CD14-positive monocyte (primary cell): ENCODE results near the gene PRR16. TPM values are rescaled to one million over a fixed set of nuclear protein-coding genes. Genes with fewer than 3 reads are reported as not detected.
"Not testable (repeated sequence)": the region's sequence is repeated elsewhere in the genome, so short reads cannot be mapped to it uniquely, and the experiment has no call there.

ENCODE experiments used
- DNase-seq, 3 donors: peaks; one replicate each; pipeline ENCODE4 v3.0.0-alpha.2; 2011 to 2022
- H2AFZ ChIP-seq: 2 replicates; pipeline ENCODE4 v1.6.0; 2012; ENCODE audit warnings: mild to moderate bottlenecking, low read depth, low read length, inconsistent platforms; ENCODE audit not compliant: insufficient read depth, poor library complexity, severe bottlenecking
- H3K27ac ChIP-seq, 2 donors: 1 replicate in 1 of 2; 2 replicates in 1 of 2; pipeline ENCODE4 v1.5.1; 2012 to 2013; ENCODE audit warnings: low read length in 2 of 2, control low read depth in 1 of 2, inconsistent platforms in 1 of 2, low read depth in 1 of 2, mild to moderate bottlenecking in 1 of 2
- H3K27me3 ChIP-seq, 2 donors: one replicate each; pipeline versions ENCODE4 v1.6.0 to v1.6.1; 2011 to 2013; ENCODE audit warnings: low read length in 2 of 2; ENCODE audit not compliant: control insufficient read depth in 2 of 2, insufficient read depth in 2 of 2
- H3K36me3 ChIP-seq, 2 donors: replicated peaks in 1 of 2; 1 replicate in 1 of 2; 2 replicates in 1 of 2; pipeline versions ENCODE4 v1.5.1 to v1.6.1; 2012 to 2013; ENCODE audit warnings: low read length in 2 of 2, control low read depth in 1 of 2, inconsistent platforms in 1 of 2, mild to moderate bottlenecking in 1 of 2; ENCODE audit not compliant: insufficient read depth in 2 of 2, control insufficient read depth in 1 of 2
- H3K4me1 ChIP-seq, 2 donors: 1 replicate in 1 of 2; 2 replicates in 1 of 2; pipeline versions ENCODE4 v1.5.1 to v1.6.1; 2012 to 2013; ENCODE audit warnings: low read length in 2 of 2, control low read depth in 1 of 2, inconsistent platforms in 1 of 2, mild to moderate bottlenecking in 1 of 2, moderate library complexity in 1 of 2; ENCODE audit not compliant: insufficient read depth in 2 of 2, control insufficient read depth in 1 of 2
- H3K4me2 ChIP-seq: replicated peaks from 2 replicates; pipeline ENCODE3; 2012; ENCODE audit warnings: low read length, moderate library complexity, mild to moderate bottlenecking; ENCODE audit not compliant: poor library complexity, severe bottlenecking; ENCODE audit errors: extremely low read depth
- H3K4me3 ChIP-seq, 3 experiments: fragments of 200-600 bp in 1 of 3; sonication (generic) in 1 of 3; replicated peaks in 1 of 3; 1 replicate in 2 of 3; 2 replicates in 1 of 3; pipeline ENCODE4 v1.5.1; 2011 to 2013; ENCODE audit warnings: low read length in 3 of 3, mild to moderate bottlenecking in 3 of 3, control low read depth in 2 of 3, low read depth in 2 of 3, inconsistent platforms in 1 of 3, moderate library complexity in 1 of 3
- H3K79me2 ChIP-seq: 2 replicates; pipeline ENCODE4 v1.6.0; 2012; ENCODE audit warnings: mild to moderate bottlenecking, control low read depth, inconsistent platforms, low read length, moderate library complexity; ENCODE audit not compliant: insufficient read depth
- H3K9ac ChIP-seq: 2 replicates; pipeline ENCODE4 v1.6.0; 2017; ENCODE audit warnings: low read length, mild to moderate bottlenecking; ENCODE audit not compliant: insufficient read depth, poor library complexity, severe bottlenecking
- H3K9me3 ChIP-seq, 2 donors: replicated peaks in 1 of 2; 1 replicate in 1 of 2; 2 replicates in 1 of 2; pipeline versions ENCODE4 v1.5.1 to v1.6.1; 2012 to 2013; ENCODE audit warnings: low read length in 2 of 2, control low read depth in 1 of 2; ENCODE audit not compliant: control insufficient read depth in 1 of 2, insufficient read depth in 1 of 2
- H4K20me1 ChIP-seq: 2 replicates; pipeline ENCODE4 v1.6.0; 2012; ENCODE audit warnings: mild to moderate bottlenecking, low read length, control low read depth, moderate library complexity; ENCODE audit not compliant: insufficient read depth
- H3K27ac Mint-ChIP-seq, 7 donors: one replicate each; pipeline ENCODE4 v1.8.0; 2020; ENCODE audit warnings: mild to moderate bottlenecking in 7 of 7, mixed read lengths in 7 of 7, moderate library complexity in 6 of 7, inconsistent platforms in 2 of 7
- H3K27me3 Mint-ChIP-seq, 3 donors: one replicate each; pipeline ENCODE4 v1.8.0; 2021 to 2022; ENCODE audit warnings: low read depth in 3 of 3, mild to moderate bottlenecking in 3 of 3, mixed read lengths in 3 of 3, moderate library complexity in 3 of 3, inconsistent platforms in 1 of 3
- H3K36me3 Mint-ChIP-seq, 2 donors: one replicate each; pipeline ENCODE4 v1.8.0; 2020; ENCODE audit warnings: mixed read lengths in 2 of 2, inconsistent platforms in 1 of 2, mild to moderate bottlenecking in 1 of 2
- H3K4me1 Mint-ChIP-seq: one replicate; pipeline ENCODE4 v1.8.0; 2020; ENCODE audit warnings: mild to moderate bottlenecking, mixed read lengths
- H3K4me3 Mint-ChIP-seq, 2 donors: one replicate each; pipeline ENCODE4 v1.8.0; 2020; ENCODE audit warnings: mild to moderate bottlenecking in 2 of 2, mixed read lengths in 2 of 2, moderate library complexity in 1 of 2
- H3K9me3 Mint-ChIP-seq, 7 donors: one replicate each; pipeline ENCODE4 v1.8.0; 2020 to 2022; ENCODE audit warnings: mixed read lengths in 7 of 7, mild to moderate bottlenecking in 6 of 7, moderate library complexity in 6 of 7, inconsistent platforms in 2 of 7
- WGBS: methylation state at CpG from one replicate; pipeline ENCODE4 v1.1.5; 2013; ENCODE audit warnings: missing lambda C conversion rate; ENCODE audit not compliant: insufficient coverage; 5-methylcytosine and 5-hydroxymethylcytosine counted together
- intact Hi-C, 2 donors: fragments of 100-400 bp; cut with micrococcal nuclease; formaldehyde crosslinking; loops; one replicate each; pipeline versions ENCODE4 v1.15.0 to v1.15.1; 2023
- polyA plus RNA-seq, 3 donors: library from polyadenylated mRNA; depleted of rRNA in 1 of 3; unstranded in 2 of 3; stranded (reverse) in 1 of 3; fragments of 300-500 nt in 2 of 3; fragments of >200 nt in 1 of 3; fragmentation: Illumina TruSeq in 2 of 3; gene quantifications; 1 replicate in 2 of 3; 2 replicates in 1 of 3; pipeline ENCODE4 v1.2.3, GENCODE V29; 2012 to 2021
- TF ChIP-seq, protein P1 (sequence below): fragments of 200-600 bp; IDR thresholded peaks from one replicate; pipeline ENCODE4 v1.8.0; 2022; ENCODE audit warnings: antibody characterized with exemption, mild to moderate bottlenecking

The PRR16 gene
- polyA plus RNA-seq, 3 donors: 0.14 to 0.74 (median 0.56) TPM

DNA sequence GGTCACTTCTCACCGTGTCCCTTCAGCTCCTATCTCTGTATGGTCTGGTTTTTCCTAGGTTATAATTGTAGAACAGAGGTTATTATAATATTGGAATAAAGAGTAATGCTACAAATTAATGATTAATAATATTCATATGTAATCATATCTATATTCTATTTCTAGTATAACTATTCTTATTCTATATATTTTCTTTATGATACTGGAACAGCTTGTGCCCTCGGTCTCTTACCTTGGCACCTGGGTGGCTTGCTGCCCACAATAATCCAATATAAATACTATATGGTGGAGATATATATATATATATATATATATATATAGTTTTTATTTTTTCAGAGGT, 5.6 kb upstream of the PRR16 start:
- peak overlapping the region in 1 of 2 donors; percentile 84 for H3K4me3 Mint-ChIP-seq
- H3K36me3 Mint-ChIP-seq, H3K27ac Mint-ChIP-seq, H3K27me3 ChIP-seq, H3K79me2 ChIP-seq, H3K9me3 Mint-ChIP-seq, H4K20me1 ChIP-seq, H3K27ac ChIP-seq, H3K4me2 ChIP-seq, intact Hi-C loops, H3K27me3 Mint-ChIP-seq, DNase-seq, H3K9ac ChIP-seq, H3K9me3 ChIP-seq, H3K36me3 ChIP-seq: not testable (repeated sequence)
- H3K4me1 ChIP-seq: peaks cover 10 to 13% of the 10 kb centered on the region in 2 donors
- peak overlapping the region; percentile 81 for H2AFZ ChIP-seq
- WGBS: no CpG with 5 or more reads among the region's 2 CpGs
- H3K4me3 ChIP-seq: peak overlapping the region; percentile 56 to 93 (median 78)
- H3K4me1 Mint-ChIP-seq: peaks cover 16% of the 10 kb centered on the region
- TF ChIP-seq, protein P1, sequence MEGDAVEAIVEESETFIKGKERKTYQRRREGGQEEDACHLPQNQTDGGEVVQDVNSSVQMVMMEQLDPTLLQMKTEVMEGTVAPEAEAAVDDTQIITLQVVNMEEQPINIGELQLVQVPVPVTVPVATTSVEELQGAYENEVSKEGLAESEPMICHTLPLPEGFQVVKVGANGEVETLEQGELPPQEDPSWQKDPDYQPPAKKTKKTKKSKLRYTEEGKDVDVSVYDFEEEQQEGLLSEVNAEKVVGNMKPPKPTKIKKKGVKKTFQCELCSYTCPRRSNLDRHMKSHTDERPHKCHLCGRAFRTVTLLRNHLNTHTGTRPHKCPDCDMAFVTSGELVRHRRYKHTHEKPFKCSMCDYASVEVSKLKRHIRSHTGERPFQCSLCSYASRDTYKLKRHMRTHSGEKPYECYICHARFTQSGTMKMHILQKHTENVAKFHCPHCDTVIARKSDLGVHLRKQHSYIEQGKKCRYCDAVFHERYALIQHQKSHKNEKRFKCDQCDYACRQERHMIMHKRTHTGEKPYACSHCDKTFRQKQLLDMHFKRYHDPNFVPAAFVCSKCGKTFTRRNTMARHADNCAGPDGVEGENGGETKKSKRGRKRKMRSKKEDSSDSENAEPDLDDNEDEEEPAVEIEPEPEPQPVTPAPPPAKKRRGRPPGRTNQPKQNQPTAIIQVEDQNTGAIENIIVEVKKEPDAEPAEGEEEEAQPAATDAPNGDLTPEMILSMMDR: peak; percentile 61

DNA sequence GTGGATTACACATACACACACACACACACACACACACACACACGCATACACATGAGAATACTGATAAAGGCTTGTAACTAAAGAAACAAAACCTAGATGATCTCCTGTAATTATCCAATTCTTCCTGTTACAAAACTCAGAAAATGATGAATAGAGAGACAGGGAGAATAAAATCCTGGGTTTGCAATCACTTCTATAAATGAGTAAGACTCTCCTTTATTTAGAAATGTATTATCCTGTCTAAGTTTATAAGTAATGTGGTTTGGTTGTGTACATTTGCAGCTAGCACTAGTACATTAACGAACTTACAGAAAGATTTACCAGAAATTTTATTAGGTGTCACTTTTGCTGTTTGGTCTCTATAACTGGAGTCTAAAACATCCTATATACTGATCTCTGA, 2.8 kb upstream of the PRR16 start:
- Mint-ChIP-seq H3K27ac (no peak overlapping the region), H3K27me3 (peaks cover 19 to 27% (median 23%) of the 10 kb centered on the region in 3 donors)
- WGBS: no CpG with 5 or more reads among the region's 2 CpGs

More for the DNA sequence above, 2.8 kb upstream of the PRR16 start:
- DNase-seq: no peak
- H4K20me1 ChIP-seq: no peaks in the 10 kb centered on the region
- H3K27me3 ChIP-seq: peaks cover 10 to 20% of the 10 kb centered on the region in 2 donors
- peaks cover 33 to 38% of the 10 kb centered on the region in 2 donors for H3K4me1 ChIP-seq
- H3K79me2 ChIP-seq: no peaks in the 10 kb centered on the region
- H3K4me2 ChIP-seq: no peak overlapping the region
- no peak overlapping the region for H2AFZ ChIP-seq
- peaks cover 0 to 8% (median 1%) of the 10 kb centered on the region in 7 donors for H3K9me3 Mint-ChIP-seq
- intact Hi-C loops: loop anchor here in 1 of 2 donors (10.0 kb wide), 1 partner anchor 196 kb away; no protein-coding TSS in a partner anchor
- no peaks in the 10 kb centered on the region for H3K36me3 ChIP-seq
- H3K9me3 ChIP-seq: no peaks in the 10 kb centered on the region
- H3K4me3 ChIP-seq: no peak overlapping the region
- peaks cover 39% of the 10 kb centered on the region for H3K4me1 Mint-ChIP-seq
- H3K9ac ChIP-seq: no peak overlapping the region
- no peak overlapping the region for H3K27ac ChIP-seq
- TF ChIP-seq, protein P1: no peak
- peaks cover 0 to 3% of the 10 kb centered on the region in 2 donors for H3K36me3 Mint-ChIP-seq
- H3K4me3 Mint-ChIP-seq: no peak overlapping the region
